HL-60 (cell line): ENCODE data around the gene INPP5K.

Source experiments
- CTCF ChIP-seq: IDR thresholded peaks from one replicate; pipeline ENCODE4 v1.5.1; 2011; ENCODE audit warnings: low read length, control low read depth, inconsistent platforms; ENCODE audit not compliant: insufficient read depth
- POLR2AphosphoS5 ChIP-seq: IDR thresholded peaks from 2 replicates; pipeline ENCODE4 v1.6.1; 2012; ENCODE audit warnings: low read depth

GRCh38 chr17:1478418-1478817 is 38.0 kb downstream of the INPP5K start:
- TF ChIP-seq CTCF (no peak), POLR2AphosphoS5 (no peak)
